HepG2 (cell line): ENCODE data around the gene UBE2I. TPM values are rescaled to one million over a fixed set of nuclear protein-coding genes. Genes with fewer than 3 reads are reported as not detected.

Source experiments
- ATAC-seq: fragments of 200-7000 bp; cut with Tn5 transposase; 3 replicates; pipeline ENCODE4 v1.9.1; 2020; ENCODE audit warnings: mild to moderate bottlenecking, moderate library complexity
- BruUV-seq: library from RNA; stranded (reverse); fragments of 400-500 nt; replicated peaks from 2 replicates; lab custom pipeline; 2021; lab: Mats Ljungman, UMichigan
- CTCF ChIA-PET: fragments of 300-600 bp; formaldehyde crosslinking; extraction: SDS; loops from one replicate; lab custom pipeline; 2021; ENCODE audit warnings: low total read pairs, inconsistent platforms, low intra/inter-chr PET ratio; lab: Yijun Ruan, JAX
- POLR2A ChIA-PET: fragments of 350-600 bp; sonication (Branson Sonifier 250); formaldehyde crosslinking; loops from one replicate; lab custom pipeline; 2020; ENCODE audit warnings: antibody characterized with exemption, inconsistent platforms; lab: Yijun Ruan, JAX
- DNase-seq: peaks from one replicate; pipeline ENCODE4 v3.0.0-alpha.2; 2015; ENCODE audit warnings: low spot score
- FAIRE-seq: peaks from 3 replicates; lab custom pipeline; 2011; peaks lifted over from hg19 to GRCh38; lab: Jason Lieb, UNC
- H2AFZ ChIP-seq: one replicate; pipeline ENCODE4 v1.6.1; 2011; ENCODE audit warnings: low read length, inconsistent platforms
- H3K27ac ChIP-seq: fragments of 300-600 bp; 3 replicates; pipeline ENCODE4 v1.8.0; 2011; ENCODE audit warnings: mixed run types, mild to moderate bottlenecking, mixed read lengths, low read length, inconsistent platforms; ENCODE audit not compliant: insufficient read depth; ENCODE audit errors: extremely low read length
- H3K27me3 ChIP-seq, 2 experiments: fragments of 200-600 bp in 1 of 2; 2 replicates in 1 of 2; 3 replicates in 1 of 2; pipeline versions ENCODE4 v1.6.0 to v1.8.0; 2011; ENCODE audit warnings: low read length in 2 of 2, mild to moderate bottlenecking in 2 of 2, moderate library complexity in 2 of 2, inconsistent platforms in 1 of 2; ENCODE audit not compliant: insufficient read depth in 2 of 2, control insufficient read depth in 1 of 2
- H3K36me3 ChIP-seq, 2 experiments: fragments of 200-600 bp in 1 of 2; replicated peaks in 1 of 2; 2 replicates in 1 of 2; 3 replicates in 1 of 2; pipeline versions ENCODE4 v1.5.1 to v1.8.0; 2011; ENCODE audit warnings: low read length in 2 of 2, inconsistent platforms in 1 of 2; ENCODE audit not compliant: insufficient read depth in 2 of 2, control insufficient read depth in 1 of 2
- H3K4me1 ChIP-seq: 2 replicates; pipeline ENCODE4 v1.5.1; 2012; ENCODE audit warnings: low read length, inconsistent platforms; ENCODE audit not compliant: insufficient read depth
- H3K4me2 ChIP-seq: 2 replicates; pipeline ENCODE4 v1.6.0; 2011; ENCODE audit warnings: low read depth, low read length, inconsistent platforms
- H3K4me3 ChIP-seq, 3 experiments: fragments of 200-600 bp in 1 of 3; sonication (generic), shearing (Covaris generic) in 1 of 3; replicated peaks in 1 of 3; 2 replicates each; pipeline ENCODE4 v1.5.1; 2011 to 2016; ENCODE audit warnings: low read length in 3 of 3, inconsistent platforms in 2 of 3, low read depth in 2 of 3, mild to moderate bottlenecking in 2 of 3, control low read depth in 1 of 3, mixed read lengths in 1 of 3; ENCODE audit not compliant: insufficient read depth in 1 of 3
- H3K79me2 ChIP-seq: one replicate; pipeline ENCODE4 v1.6.1; 2011; ENCODE audit warnings: low read length, inconsistent platforms; ENCODE audit not compliant: insufficient read depth
- H3K9ac ChIP-seq: 2 replicates; pipeline ENCODE4 v1.6.0; 2011; ENCODE audit warnings: mild to moderate bottlenecking, low read depth, low read length, inconsistent platforms; ENCODE audit not compliant: insufficient read depth
- H3K9me3 ChIP-seq: 2 replicates; pipeline ENCODE4 v1.5.1; 2012; ENCODE audit warnings: mild to moderate bottlenecking, low read length
- H4K20me1 ChIP-seq: 2 replicates; pipeline ENCODE4 v1.6.0; 2011; ENCODE audit warnings: inconsistent platforms, mild to moderate bottlenecking, low read length, moderate library complexity; ENCODE audit not compliant: insufficient read depth
- AGO2 ChIP-seq: fragments of 200-400 bp; formaldehyde crosslinking; optimal IDR thresholded peaks from 2 replicates; pipeline ENCODE3; 2017; ENCODE audit warnings: mild to moderate bottlenecking, low read depth, low read length, moderate library complexity
- RBFOX2 ChIP-seq: fragments of 200-400 bp; formaldehyde crosslinking; IDR thresholded peaks from 2 replicates; pipeline ENCODE4 v1.6.1; 2017; ENCODE audit warnings: low read depth, mild to moderate bottlenecking, low read length
- ZMAT3 ChIP-seq: sonication (generic); formaldehyde crosslinking; conservative IDR thresholded peaks from 2 replicates; pipeline ENCODE4 v1.7.0; 2021; ENCODE audit warnings: missing genetic modification reagents
- ZNF513 ChIP-seq: sonication (generic); formaldehyde crosslinking; conservative IDR thresholded peaks from 2 replicates; pipeline ENCODE4 v1.5.0; 2020; ENCODE audit warnings: missing genetic modification reagents
- ZNF567 ChIP-seq: sonication (generic); formaldehyde crosslinking; IDR thresholded peaks from 2 replicates; pipeline ENCODE4 v1.8.1; 2023; ENCODE audit warnings: mild to moderate bottlenecking, missing genetic modification reagents, borderline replicate concordance
- ZNF616 ChIP-seq: sonication (generic); formaldehyde crosslinking; IDR thresholded peaks from 2 replicates; pipeline ENCODE4 v1.5.0; 2020; ENCODE audit warnings: low read depth, mild to moderate bottlenecking, missing genetic modification reagents
- ZNF878 ChIP-seq: sonication (generic); formaldehyde crosslinking; IDR thresholded peaks from 2 replicates; pipeline ENCODE4 v1.8.1; 2023; ENCODE audit warnings: mild to moderate bottlenecking, missing genetic modification reagents, moderate library complexity
- WGBS: methylation state at CpG from one replicate; pipeline ENCODE4 v1.1.6; 2017; ENCODE audit warnings: low lambda C conversion rate; 5-methylcytosine and 5-hydroxymethylcytosine counted together
- in situ Hi-C: cut with HindIII; loops from 2 replicates; pipeline ENCODE4 v1.10.0; 2017; ENCODE audit warnings: low pct_unique_long_range_greater_than_20kb; ENCODE audit not compliant: extremely low pct_ligation_motif_present
- intact Hi-C: fragments of 100-400 bp; cut with micrococcal nuclease; formaldehyde crosslinking; loops from one replicate; pipeline ENCODE4 v1.10.0; 2022; ENCODE audit not compliant: unreplicated experiment
- polyA plus RNA-seq, 8 experiments: library from polyadenylated mRNA; depleted of rRNA in 3 of 8; stranded (reverse) in 7 of 8; unstranded in 1 of 8; fragments of >200 nt; fragmentation: Illumina TruSeq in 4 of 8; extraction: Trizol in 4 of 8; gene quantifications; 2 replicates each; pipeline versions ENCODE4 v1.2.1 to v1.2.3, GENCODE V29; 2011 to 2016; ENCODE audit warnings: low read depth in 4 of 8, missing spikeins in 1 of 8, mixed read lengths in 1 of 8; ENCODE audit not compliant: insufficient read depth in 1 of 8
- total RNA-seq, 5 experiments: library from RNA; depleted of rRNA; stranded (reverse); fragments of >200 nt; fragmentation: Illumina TruSeq; extraction: Trizol; gene quantifications; 2 replicates each; pipeline ENCODE4 v1.2.3, GENCODE V29; 2016; ENCODE audit warnings: low read depth in 1 of 5
- TF ChIP-seq, protein P1 (sequence below): sonication (generic); formaldehyde crosslinking; IDR thresholded peaks from 2 replicates; pipeline ENCODE4 v1.5.0; 2020; ENCODE audit warnings: mild to moderate bottlenecking, missing genetic modification reagents

Gene UBE2I
- total and polyA plus RNA-seq, 2 of the 13 experiments (the other 11 are each of a cell fraction or from before 2014, with no cell fraction given): 75.8 to 98.9 TPM

- H3K36me3 ChIP-seq: peaks cover 6 to 14% of the 10 kb centered on the region in 2 experiments; a peak in 4 of 5 replicates
- no peak for FAIRE-seq
- H3K4me3 ChIP-seq: no peak overlapping the region
- no peaks in the 10 kb centered on the region for H3K9me3 ChIP-seq
- H3K4me1 ChIP-seq: peaks cover 26% of the 10 kb centered on the region
- no peak overlapping the region for H2AFZ ChIP-seq
- no peak for DNase-seq
- H4K20me1 ChIP-seq: no peaks in the 10 kb centered on the region
- 92% methylated on average over 22 of the region's 31 CpGs for WGBS
- H3K4me2 ChIP-seq: no peak overlapping the region
- no peak for ATAC-seq
- no TSS peak for BruUV-seq
- ChIA-PET CTCF (no interaction called here), POLR2A (no interaction called here)
- TF ChIP-seq AGO2: peak; percentile 13
- TF ChIP-seq, protein P1, sequence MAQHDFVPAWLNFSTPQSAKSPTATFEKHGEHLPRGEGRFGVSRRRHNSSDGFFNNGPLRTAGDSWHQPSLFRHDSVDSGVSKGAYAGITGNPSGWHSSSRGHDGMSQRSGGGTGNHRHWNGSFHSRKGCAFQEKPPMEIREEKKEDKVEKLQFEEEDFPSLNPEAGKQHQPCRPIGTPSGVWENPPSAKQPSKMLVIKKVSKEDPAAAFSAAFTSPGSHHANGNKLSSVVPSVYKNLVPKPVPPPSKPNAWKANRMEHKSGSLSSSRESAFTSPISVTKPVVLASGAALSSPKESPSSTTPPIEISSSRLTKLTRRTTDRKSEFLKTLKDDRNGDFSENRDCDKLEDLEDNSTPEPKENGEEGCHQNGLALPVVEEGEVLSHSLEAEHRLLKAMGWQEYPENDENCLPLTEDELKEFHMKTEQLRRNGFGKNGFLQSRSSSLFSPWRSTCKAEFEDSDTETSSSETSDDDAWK (CRISPR knock-in tag): no peak
- intact Hi-C loops (no loop called here), in situ Hi-C loops (no loop called here)
- H3K79me2 ChIP-seq: peaks cover 19% of the 10 kb centered on the region
- no peak overlapping the region for H3K27ac ChIP-seq
- H3K27me3 ChIP-seq: no peaks in the 10 kb centered on the region; a peak in 1 of 5 replicates
- no peak overlapping the region for H3K9ac ChIP-seq
Observed at GRCh38 chr16:1347286-1347855, 37.9 kb downstream of the UBE2I start.

GRCh38 chr16:1347962-1348361 is 38.5 kb downstream of the UBE2I start:
- Histone ChIP-seq H3K4me2 (no peak overlapping the region), H3K9me3 (no peaks in the 10 kb centered on the region), H4K20me1 (no peaks in the 10 kb centered on the region), H2AFZ (no peak overlapping the region), H3K4me1 (peaks cover 27% of the 10 kb centered on the region), H3K9ac (no peak overlapping the region), H3K27me3 (no peaks in the 10 kb centered on the region; a peak in 1 of 5 replicates), H3K4me3 (no peak overlapping the region), H3K79me2 (peaks cover 24% of the 10 kb centered on the region), H3K27ac (no peak overlapping the region), H3K36me3 (peaks cover 6 to 14% of the 10 kb centered on the region in 2 experiments; a peak in 4 of 5 replicates)
- in situ Hi-C loops: no loop called here
- DNase-seq: no peak
- ATAC-seq: no peak
- FAIRE-seq: no peak
- POLR2A ChIA-PET: no interaction called here
- CTCF ChIA-PET: no interaction called here
- TF ChIP-seq ZNF567 (CRISPR knock-in tag) (no peak), AGO2 (peak; percentile 33), ZNF616 (CRISPR knock-in tag) (no peak), ZNF878 (CRISPR knock-in tag) (no peak), RBFOX2 (peak; percentile 56), ZMAT3 (CRISPR knock-in tag) (no peak), ZNF513 (CRISPR knock-in tag) (no peak)
- intact Hi-C loops: no loop called here
- 92% methylated on average over 4 of the region's 29 CpGs for WGBS
- no TSS peak for BruUV-seq
